HAP-1 (cell line): ENCODE measurements around the gene FBXL3.

Experiments used
- DNase-seq, 2 experiments: peaks; one replicate each; pipeline ENCODE4 v3.0.0-alpha.2; 2016 to 2020; ENCODE audit warnings: low spot score in 2 of 2
- H3K27me3 ChIP-seq: fragments of 250-450 bp; sonication (Bioruptor Pico); 2 replicates; pipeline ENCODE4 v1.5.1; 2020; ENCODE audit warnings: low read depth, mild to moderate bottlenecking, moderate library complexity
- H3K36me3 ChIP-seq: fragments of 250-450 bp; sonication (Bioruptor Pico); replicated peaks from 2 replicates; pipeline ENCODE4 v1.5.1; 2020; ENCODE audit warnings: mild to moderate bottlenecking
- H3K4me1 ChIP-seq: fragments of 250-450 bp; sonication (Bioruptor Pico); 2 replicates; pipeline ENCODE4 v1.5.1; 2020; ENCODE audit warnings: mild to moderate bottlenecking
- H3K4me3 ChIP-seq: fragments of 250-450 bp; sonication (Bioruptor Pico); 2 replicates; pipeline ENCODE4 v1.5.1; 2020; ENCODE audit warnings: mild to moderate bottlenecking, moderate library complexity
- H3K9me3 ChIP-seq: fragments of 250-450 bp; sonication (Bioruptor Pico); 2 replicates; pipeline ENCODE4 v1.5.1; 2020; ENCODE audit warnings: mild to moderate bottlenecking, moderate library complexity
- in situ Hi-C: fragments of 300-500 bp; cut with MboI; formaldehyde crosslinking; loops from 3 replicates; pipeline ENCODE4 v1.14.3; 2020; ENCODE audit warnings: low sequenced_read_pairs, inconsistent platforms, mixed read lengths

FBXL3 gene

GRCh38 chr13:77038907-77039480 is 12.0 kb upstream of the FBXL3 start:
- H3K27me3 ChIP-seq: no peaks in the 10 kb centered on the region
- no peak for DNase-seq
- H3K4me3 ChIP-seq: no peak overlapping the region
- in situ Hi-C loops: no loop called here
- no peaks in the 10 kb centered on the region for H3K36me3 ChIP-seq
- no peaks in the 10 kb centered on the region for H3K9me3 ChIP-seq
- no peaks in the 10 kb centered on the region for H3K4me1 ChIP-seq

- H3K36me3 ChIP-seq: no peaks in the 10 kb centered on the region
- no peaks in the 10 kb centered on the region for H3K27me3 ChIP-seq
- no peak for DNase-seq
- H3K4me3 ChIP-seq: no peak overlapping the region
- in situ Hi-C loops: no loop called here
- no peaks in the 10 kb centered on the region for H3K9me3 ChIP-seq
- H3K4me1 ChIP-seq: no peaks in the 10 kb centered on the region
These were observed 9.3 kb upstream of the FBXL3 start for GRCh38 chr13:77036279-77036678.

GRCh38 chr13:77034881-77035280 is 7.9 kb upstream of the FBXL3 start:
- no peak overlapping the region for H3K4me3 ChIP-seq
- H3K27me3 ChIP-seq: no peaks in the 10 kb centered on the region
- in situ Hi-C loops: no loop called here
- H3K36me3 ChIP-seq: no peaks in the 10 kb centered on the region
- DNase-seq: no peak
- H3K9me3 ChIP-seq: no peaks in the 10 kb centered on the region
- H3K4me1 ChIP-seq: no peaks in the 10 kb centered on the region

- Histone ChIP-seq H3K9me3 (no peaks in the 10 kb centered on the region), H3K4me3 (no peak overlapping the region), H3K4me1 (no peaks in the 10 kb centered on the region), H3K27me3 (no peaks in the 10 kb centered on the region), H3K36me3 (no peaks in the 10 kb centered on the region)
- in situ Hi-C loops: no loop called here
- no peak for DNase-seq
These were observed 6.9 kb upstream of the FBXL3 start for GRCh38 chr13:77033717-77034302.

- in situ Hi-C loops: no loop called here
- no peaks in the 10 kb centered on the region for H3K27me3 ChIP-seq
- no peak for DNase-seq
These were observed 4.8 kb upstream of the FBXL3 start for GRCh38 chr13:77031656-77032243.

GRCh38 chr13:77029436-77029835 is 2.5 kb upstream of the FBXL3 start:
- H3K9me3 ChIP-seq: no peaks in the 10 kb centered on the region
- no peak for DNase-seq
- no peaks in the 10 kb centered on the region for H3K36me3 ChIP-seq
- H3K4me1 ChIP-seq: peaks cover 11% of the 10 kb centered on the region
- in situ Hi-C loops: no loop called here
- H3K4me3 ChIP-seq: no peak overlapping the region
- H3K27me3 ChIP-seq: no peaks in the 10 kb centered on the region

More at GRCh38 chr13:77031656-77032243, 4.8 kb upstream of the FBXL3 start:
- no peaks in the 10 kb centered on the region for H3K36me3 ChIP-seq
- peaks cover 11% of the 10 kb centered on the region for H3K4me1 ChIP-seq
- H3K4me3 ChIP-seq: no peak overlapping the region
- no peaks in the 10 kb centered on the region for H3K9me3 ChIP-seq

- in situ Hi-C loops: no loop called here
- Histone ChIP-seq H3K4me3 (peak overlapping the region; percentile 60; the same call in 1 of the 2 replicates), H3K9me3 (no peaks in the 10 kb centered on the region), H3K4me1 (peaks cover 21% of the 10 kb centered on the region), H3K36me3 (no peaks in the 10 kb centered on the region; the same call in 1 of the 2 replicates), H3K27me3 (no peaks in the 10 kb centered on the region)
- DNase-seq: no peak
These were observed 1.2 kb upstream of the FBXL3 start for GRCh38 chr13:77028202-77028601.

- peak; percentile 72 to 84 for DNase-seq
- H3K27me3 ChIP-seq: no peaks in the 10 kb centered on the region
- H3K4me1 ChIP-seq: peaks cover 30% of the 10 kb centered on the region
- in situ Hi-C loops: no loop called here
- no peaks in the 10 kb centered on the region; the same call in none of the 2 replicates for H3K36me3 ChIP-seq
- no peaks in the 10 kb centered on the region for H3K9me3 ChIP-seq
- peak overlapping the region; percentile 60 for H3K4me3 ChIP-seq
These were observed 601 bp downstream of the FBXL3 start for GRCh38 chr13:77026255-77026860.

GRCh38 chr13:77022341-77022740 is 4.6 kb downstream of the FBXL3 start:
- in situ Hi-C loops: no loop called here
- Histone ChIP-seq H3K4me3 (no peak overlapping the region), H3K36me3 (peaks cover 18% of the 10 kb centered on the region), H3K27me3 (no peaks in the 10 kb centered on the region), H3K9me3 (no peaks in the 10 kb centered on the region), H3K4me1 (peaks cover 19% of the 10 kb centered on the region)
- DNase-seq: no peak

GRCh38 chr13:77019756-77020155 is 7.2 kb downstream of the FBXL3 start:
- H3K4me3 ChIP-seq: no peak overlapping the region
- in situ Hi-C loops: no loop called here
- DNase-seq: no peak
- no peaks in the 10 kb centered on the region for H3K9me3 ChIP-seq
- H3K4me1 ChIP-seq: peaks cover 19% of the 10 kb centered on the region
- H3K27me3 ChIP-seq: no peaks in the 10 kb centered on the region; the same call in 1 of the 2 replicates
- peaks cover 41% of the 10 kb centered on the region for H3K36me3 ChIP-seq

GRCh38 chr13:77016888-77017623 is 9.9 kb downstream of the FBXL3 start:
- Histone ChIP-seq H3K4me3 (no peak overlapping the region), H3K36me3 (peaks cover 67% of the 10 kb centered on the region), H3K9me3 (no peaks in the 10 kb centered on the region), H3K27me3 (no peaks in the 10 kb centered on the region; the same call in 1 of the 2 replicates), H3K4me1 (no peaks in the 10 kb centered on the region)
- in situ Hi-C loops: no loop called here
- no peak for DNase-seq

- H3K27me3 ChIP-seq: no peaks in the 10 kb centered on the region; the same call in 1 of the 2 replicates
- in situ Hi-C loops: no loop called here
- no peaks in the 10 kb centered on the region for H3K4me1 ChIP-seq
- DNase-seq: no peak
- no peak overlapping the region for H3K4me3 ChIP-seq
- H3K36me3 ChIP-seq: peaks cover 74% of the 10 kb centered on the region
- no peaks in the 10 kb centered on the region for H3K9me3 ChIP-seq
These were observed 10.6 kb downstream of the FBXL3 start for GRCh38 chr13:77016251-77016812.

GRCh38 chr13:77014906-77015685 is 11.9 kb downstream of the FBXL3 start:
- Histone ChIP-seq H3K4me3 (no peak overlapping the region), H3K27me3 (no peaks in the 10 kb centered on the region; the same call in 1 of the 2 replicates), H3K36me3 (peaks cover 84% of the 10 kb centered on the region), H3K9me3 (no peaks in the 10 kb centered on the region), H3K4me1 (no peaks in the 10 kb centered on the region)
- DNase-seq: no peak
- in situ Hi-C loops: no loop called here
